ENCODE data around the gene C10orf143. TPM values are rescaled to one million over a fixed set of nuclear protein-coding genes. Genes with fewer than 3 reads are reported as not detected.
A peak's percentile ranks its signal among the peaks of the same experiment; 100 is the strongest.

Gene C10orf143
- total and polyA plus RNA-seq, 2 of the 8 experiments (the other 6 are each of a cell fraction or from before 2014, with no cell fraction given): 1.6 to 2.0 TPM

- Histone ChIP-seq H3K79me2 (ENCODE audit: control insufficient read depth in 1 of 2, insufficient read depth in 2 of 2, low read length in 2 of 2) (no peaks in the 10 kb centered on the region), H4K8ac (ENCODE audit: extremely low read depth, insufficient read depth, low read length) (no peak overlapping the region), H3K18ac (ENCODE audit: extremely low read depth, low read length) (no peak overlapping the region), H3K27me3 (replicated peaks in 1 of 4; ENCODE audit: control insufficient read depth in 3 of 4, extremely low read depth in 1 of 4, insufficient read depth in 3 of 4, low read length in 3 of 4) (peaks cover 0 to 2% (median 0%) of the 10 kb centered on the region in 4 experiments; a peak in 1 of 7 replicates), H2AFZ (ENCODE audit: low read length) (no peak overlapping the region), H2BK12ac (ENCODE audit: low read depth, low read length) (no peak overlapping the region), H3K14ac (ENCODE audit: insufficient read length) (no peak overlapping the region), H3K4me3 (ENCODE audit: extremely low read depth in 1 of 4, insufficient read depth in 2 of 4, low read depth in 3 of 4, low read length in 4 of 4) (no peak overlapping the region), H2BK15ac (ENCODE audit: low read length) (no peak overlapping the region), H3K4ac (replicated peaks; ENCODE audit: insufficient read length, low read depth, low read length) (no peak overlapping the region), H3K9ac (replicated peaks in 1 of 4; ENCODE audit: extremely low read depth in 1 of 4, low read depth in 3 of 4, low read length in 3 of 4) (no peak overlapping the region), H4K5ac (ENCODE audit: insufficient read length, low read depth, low read length) (no peak overlapping the region), H4K91ac (replicated peaks; ENCODE audit: insufficient read length, low read length) (no peak overlapping the region), H2AK5ac (ENCODE audit: low read depth, low read length) (no peak overlapping the region), H4K20me1 (replicated peaks in 1 of 2; ENCODE audit: control insufficient read depth in 1 of 2, insufficient read depth in 2 of 2, low read length in 2 of 2) (peaks cover 0 to 2% of the 10 kb centered on the region in 2 experiments), H3K27ac (ENCODE audit: low read depth, low read length) (no peak overlapping the region), H3K9me3 (ENCODE audit: insufficient read depth in 2 of 2, low read depth in 1 of 2, low read length in 1 of 2) (no peaks in the 10 kb centered on the region; a peak in 1 of 4 replicates), H3K23ac (ENCODE audit: insufficient read length) (no peak overlapping the region), H2BK120ac (replicated peaks; ENCODE audit: low read depth, low read length) (no peak overlapping the region), H3K23me2 (ENCODE audit: low read depth, low read length) (no peaks in the 10 kb centered on the region), H3K56ac (replicated peaks; ENCODE audit: insufficient read length, low read depth, low read length) (no peak overlapping the region), H2BK20ac (ENCODE audit: low read length) (no peak overlapping the region), H2BK5ac (ENCODE audit: low read depth, low read length) (no peak overlapping the region), H3K4me1 (replicated peaks in 1 of 4; ENCODE audit: control insufficient read depth in 3 of 4, insufficient read depth in 4 of 4, low read length in 3 of 4) (peaks cover 0 to 4% (median 0%) of the 10 kb centered on the region in 4 experiments; a peak in 2 of 7 replicates), H3K4me2 (ENCODE audit: insufficient read depth in 1 of 2, low read depth in 2 of 2, low read length in 2 of 2) (no peak overlapping the region), H3K79me1 (ENCODE audit: low read depth, low read length) (no peaks in the 10 kb centered on the region), H3K36me3 (ENCODE audit: control insufficient read depth in 2 of 4, insufficient read depth in 4 of 4, low read length in 3 of 4) (no peaks in the 10 kb centered on the region)
- DNase-seq (ENCODE audit: low read depth in 1 of 2, low spot score in 2 of 2) (peak in 1 of 2 experiments; percentile 37), FAIRE-seq (no peak)
- CTCF ChIA-PET (ENCODE audit: partially characterized antibody): interaction anchor here (0.6 kb wide), 2 partner anchors 708 to 1837 kb away, joined by 3 read pairs; no protein-coding TSS in a partner anchor
- 90% methylated on average over 12 of the region's 12 CpGs; no CpG with 5 or more reads in 1 of the 2 experiments for WGBS, 2 experiments (ENCODE audit: extremely low coverage in 1 of 2, insufficient coverage in 1 of 2, insufficient read length in 1 of 2, insufficient replicate concordance in 2 of 2, low coverage in 1 of 2, low lambda C conversion rate in 2 of 2, missing lambda C conversion rate in 1 of 2)
- POLR2A ChIA-PET (ENCODE audit: partially characterized antibody): no interaction called here
- TF ChIP-seq CEBPB (IDR thresholded peaks at IDR 0.05; ENCODE audit: low read depth, low read length) (no peak), RNF2 (IDR thresholded peaks at IDR 0.05; ENCODE audit: borderline replicate concordance, low read depth, low read length, missing control alignments, poor library complexity, severe bottlenecking) (no peak), ASH2L (IDR thresholded peaks at IDR 0.05; ENCODE audit: low read length) (no peak), BRCA1 (IDR thresholded peaks at IDR 0.05; ENCODE audit: low read depth, low read length) (no peak), RFX5 (IDR thresholded peaks at IDR 0.05; ENCODE audit: borderline replicate concordance, low read depth, low read length) (no peak), SIRT6 (IDR thresholded peaks at IDR 0.05; ENCODE audit: low read length) (no peak), CTBP2 (IDR thresholded peaks at IDR 0.05; ENCODE audit: borderline replicate concordance, insufficient read depth, insufficient read length, low read length) (no peak), KDM1A (IDR thresholded peaks at IDR 0.05; ENCODE audit: borderline replicate concordance, low read length) (no peak)
- TF ChIP-seq, protein P1, sequence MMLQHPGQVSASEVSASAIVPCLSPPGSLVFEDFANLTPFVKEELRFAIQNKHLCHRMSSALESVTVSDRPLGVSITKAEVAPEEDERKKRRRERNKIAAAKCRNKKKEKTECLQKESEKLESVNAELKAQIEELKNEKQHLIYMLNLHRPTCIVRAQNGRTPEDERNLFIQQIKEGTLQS (IDR thresholded peaks at IDR 0.05; ENCODE audit: insufficient read depth, low read depth, low read length): no peak
Measured at GRCh38 chr10:130040817-130041330, 69.8 kb downstream of the C10orf143 start.

All from H1 (cell line).